Astrocyte (in vitro differentiated cells and primary cell): Measurements from ENCODE around the gene TLX3.

Experiments
- EZH2 ChIP-seq: IDR thresholded peaks from 2 replicates; pipeline ENCODE4 v1.6.1; 2012; ENCODE audit warnings: mild to moderate bottlenecking, low read length, inconsistent platforms; ENCODE audit not compliant: insufficient read depth
- TF ChIP-seq, protein P1 (sequence below): IDR thresholded peaks from 2 replicates; pipeline ENCODE4 v1.5.1; 2011; ENCODE audit warnings: low read depth, mild to moderate bottlenecking, inconsistent platforms, low read length, moderate library complexity; ENCODE audit not compliant: insufficient read depth

DNA sequence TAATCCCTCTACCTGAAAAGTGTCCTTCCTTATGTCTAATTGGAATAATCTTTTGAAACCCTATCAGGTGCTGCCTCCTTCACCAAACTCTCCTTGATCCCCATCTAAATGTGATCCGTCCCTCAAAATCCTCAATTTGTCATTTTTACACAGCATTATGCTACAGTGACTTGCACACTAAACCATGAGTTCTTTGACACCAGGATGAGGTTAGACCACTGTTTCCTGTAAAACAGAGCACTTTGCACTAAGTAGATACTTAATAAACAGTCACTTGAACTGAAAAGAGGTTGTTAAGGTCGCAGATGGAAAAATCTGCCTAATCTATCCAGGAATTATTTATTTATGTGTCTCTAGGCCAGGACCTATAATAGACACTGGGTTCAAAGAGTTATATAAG, 44.2 kb upstream of the TLX3 start:
- TF ChIP-seq, protein P1, sequence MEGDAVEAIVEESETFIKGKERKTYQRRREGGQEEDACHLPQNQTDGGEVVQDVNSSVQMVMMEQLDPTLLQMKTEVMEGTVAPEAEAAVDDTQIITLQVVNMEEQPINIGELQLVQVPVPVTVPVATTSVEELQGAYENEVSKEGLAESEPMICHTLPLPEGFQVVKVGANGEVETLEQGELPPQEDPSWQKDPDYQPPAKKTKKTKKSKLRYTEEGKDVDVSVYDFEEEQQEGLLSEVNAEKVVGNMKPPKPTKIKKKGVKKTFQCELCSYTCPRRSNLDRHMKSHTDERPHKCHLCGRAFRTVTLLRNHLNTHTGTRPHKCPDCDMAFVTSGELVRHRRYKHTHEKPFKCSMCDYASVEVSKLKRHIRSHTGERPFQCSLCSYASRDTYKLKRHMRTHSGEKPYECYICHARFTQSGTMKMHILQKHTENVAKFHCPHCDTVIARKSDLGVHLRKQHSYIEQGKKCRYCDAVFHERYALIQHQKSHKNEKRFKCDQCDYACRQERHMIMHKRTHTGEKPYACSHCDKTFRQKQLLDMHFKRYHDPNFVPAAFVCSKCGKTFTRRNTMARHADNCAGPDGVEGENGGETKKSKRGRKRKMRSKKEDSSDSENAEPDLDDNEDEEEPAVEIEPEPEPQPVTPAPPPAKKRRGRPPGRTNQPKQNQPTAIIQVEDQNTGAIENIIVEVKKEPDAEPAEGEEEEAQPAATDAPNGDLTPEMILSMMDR, result no peak
- no peak for TF ChIP-seq EZH2
